SK-N-SH (cell line): ENCODE data around the gene EEF1G. TPM values are rescaled to one million over a fixed set of nuclear protein-coding genes. Genes with fewer than 3 reads are reported as not detected.

Experiments
- CTCF ChIA-PET: fragments of 300-600, 350-600 bp; formaldehyde crosslinking; extraction: SDS; loops from one replicate; lab custom pipeline; 2021; lab: Yijun Ruan, JAX
- POLR2A ChIA-PET: fragments of 350-600 bp; sonication (Branson Sonifier 250); formaldehyde crosslinking; extraction: SDS; loops from one replicate; lab custom pipeline; 2020; ENCODE audit warnings: antibody characterized with exemption, inconsistent platforms; lab: Yijun Ruan, JAX
- DNase-seq: peaks from one replicate; pipeline ENCODE4 v3.0.0; 2012
- H2AFZ ChIP-seq: fragments of 200-600 bp; sonication (generic); 2 replicates; pipeline ENCODE4 v1.8.1; 2016; ENCODE audit warnings: antibody characterized with exemption, mild to moderate bottlenecking, low read depth
- H3F3A ChIP-seq: fragments of 200-600 bp; sonication (generic); replicated peaks from 2 replicates; pipeline ENCODE3; 2016; ENCODE audit warnings: antibody characterized with exemption, mild to moderate bottlenecking; ENCODE audit not compliant: insufficient read depth
- H3K27ac ChIP-seq, 2 experiments: fragments of 200-500 bp in 1 of 2; fragments of 200-600 bp in 1 of 2; sonication (Bioruptor generic) in 1 of 2; sonication (generic), shearing (Covaris generic) in 1 of 2; 2 replicates each; pipeline versions ENCODE4 v1.5.1 to v1.6.1; 2014 to 2016; ENCODE audit warnings: low read depth in 2 of 2, inconsistent platforms in 1 of 2, low read length in 1 of 2, mild to moderate bottlenecking in 1 of 2, mixed read lengths in 1 of 2
- H3K27me3 ChIP-seq: fragments of 200-600 bp; sonication (generic), shearing (Covaris generic); 2 replicates; pipeline ENCODE4 v1.6.1; 2016; ENCODE audit warnings: mixed run types; ENCODE audit not compliant: insufficient read depth
- H3K36me3 ChIP-seq, 2 experiments: fragments of 200-500 bp in 1 of 2; fragments of 200-600 bp in 1 of 2; sonication (Bioruptor generic) in 1 of 2; sonication (generic) in 1 of 2; replicated peaks in 1 of 2; 2 replicates each; pipeline versions ENCODE3 to v1.5.1; 2014 to 2016; ENCODE audit warnings: low read length in 1 of 2, mild to moderate bottlenecking in 1 of 2; ENCODE audit not compliant: insufficient read depth in 2 of 2, control insufficient read depth in 1 of 2
- H3K4me1 ChIP-seq, 2 experiments: fragments of 200-500 bp in 1 of 2; fragments of 200-600 bp in 1 of 2; sonication (Bioruptor generic) in 1 of 2; sonication (generic), shearing (Covaris generic) in 1 of 2; 2 replicates each; pipeline versions ENCODE4 v1.5.1 to v1.6.1; 2014 to 2016; ENCODE audit warnings: low read depth in 1 of 2, low read length in 1 of 2, mixed run types in 1 of 2; ENCODE audit not compliant: insufficient read depth in 2 of 2, control insufficient read depth in 1 of 2
- H3K4me2 ChIP-seq: fragments of 200-600 bp; sonication (generic), shearing (Covaris generic); 2 replicates; pipeline ENCODE4 v1.6.1; 2017; ENCODE audit warnings: mixed run types
- H3K4me3 ChIP-seq, 2 experiments: fragments of 200-500 bp in 1 of 2; fragments of 200-600 bp in 1 of 2; sonication (Bioruptor generic) in 1 of 2; sonication (generic), shearing (Covaris generic) in 1 of 2; 2 replicates each; pipeline versions ENCODE4 v1.5.1 to v1.8.1; 2014 to 2016; ENCODE audit warnings: low read depth in 2 of 2, inconsistent platforms in 1 of 2, low read length in 1 of 2, mild to moderate bottlenecking in 1 of 2, mixed read lengths in 1 of 2, moderate library complexity in 1 of 2
- H3K79me2 ChIP-seq: fragments of 200-600 bp; sonication (generic); 2 replicates; pipeline ENCODE4 v1.8.1; 2017; ENCODE audit warnings: mild to moderate bottlenecking; ENCODE audit not compliant: insufficient read depth
- H3K9ac ChIP-seq: fragments of 200-600 bp; sonication (generic); 2 replicates; pipeline ENCODE4 v1.6.1; 2017; ENCODE audit warnings: mixed run types
- H3K9me2 ChIP-seq: fragments of 200-600 bp; sonication (generic); 2 replicates; pipeline ENCODE4 v1.6.1; 2017; ENCODE audit warnings: mixed run types
- H3K9me3 ChIP-seq: fragments of 200-600 bp; sonication (generic); 2 replicates; pipeline ENCODE4 v1.6.1; 2017; ENCODE audit warnings: mixed run types, mild to moderate bottlenecking, moderate library complexity
- H4K20me1 ChIP-seq: fragments of 200-600 bp; sonication (generic); 2 replicates; pipeline ENCODE4 v1.6.1; 2017; ENCODE audit warnings: mild to moderate bottlenecking, mixed run types; ENCODE audit not compliant: insufficient read depth
- ELF1 ChIP-seq: IDR thresholded peaks from 2 replicates; pipeline ENCODE4 v1.4.0; 2012
- EP300 ChIP-seq, 2 experiments: IDR thresholded peaks; 2 replicates each; pipeline versions ENCODE4 v1.4.0 to v1.6.1; 2012; ENCODE audit warnings: borderline replicate concordance in 1 of 2, low read depth in 1 of 2, low read length in 1 of 2
- EZH2phosphoT487 ChIP-seq: fragments of 200-600 bp; sonication (generic); IDR thresholded peaks from 2 replicates; pipeline ENCODE4 v1.6.1; 2017; ENCODE audit warnings: low read depth, mixed run types, mild to moderate bottlenecking, antibody characterized with exemption, moderate library complexity, borderline replicate concordance
- FOXJ3 ChIP-seq: sonication (generic); formaldehyde crosslinking; IDR thresholded peaks from 2 replicates; pipeline ENCODE4 v1.5.1; 2020; ENCODE audit warnings: mild to moderate bottlenecking, missing genetic modification reagents
- GATA2 ChIP-seq: sonication (generic); formaldehyde crosslinking; IDR thresholded peaks from 2 replicates; pipeline ENCODE4 v1.5.0; 2020; ENCODE audit warnings: mild to moderate bottlenecking, missing genetic modification reagents
- MXI1 ChIP-seq: IDR thresholded peaks from 2 replicates; pipeline ENCODE4 v1.6.1; 2012; ENCODE audit warnings: mild to moderate bottlenecking, low read depth, low read length, improper control_type of control experiment
- RAD21 ChIP-seq: IDR thresholded peaks from 2 replicates; pipeline ENCODE4 v1.6.1; 2012; ENCODE audit warnings: mild to moderate bottlenecking, low read length
- RCOR1 ChIP-seq: fragments of 150-350 bp; IDR thresholded peaks from 2 replicates; pipeline ENCODE4 v1.6.1; 2017; ENCODE audit warnings: antibody characterized with exemption, low read length
- SMC3 ChIP-seq: IDR thresholded peaks from 2 replicates; pipeline ENCODE4 v1.6.1; 2012; ENCODE audit warnings: low read depth, low read length, improper control_type of control experiment
- TEAD4 ChIP-seq: IDR thresholded peaks from 2 replicates; pipeline ENCODE4 v1.4.0; 2012; ENCODE audit warnings: mild to moderate bottlenecking, borderline replicate concordance; ENCODE audit not compliant: insufficient read depth
- YY1 ChIP-seq: IDR thresholded peaks from 2 replicates; pipeline ENCODE4 v1.4.0; 2012; ENCODE audit warnings: low read depth, mild to moderate bottlenecking
- WGBS: methylation state at CpG from one replicate; pipeline ENCODE4 v1.1.6; 2017; ENCODE audit warnings: low lambda C conversion rate; 5-methylcytosine and 5-hydroxymethylcytosine counted together
- polyA plus RNA-seq, 3 experiments: library from polyadenylated mRNA; depleted of rRNA; stranded (reverse); fragments of >200 nt; gene quantifications; 2 replicates each; pipeline ENCODE4 v1.2.3, GENCODE V29; 2012
- TF ChIP-seq, protein P1 (sequence below): fragments of 150-350 bp; IDR thresholded peaks from 2 replicates; pipeline ENCODE4 v1.6.1; 2017; ENCODE audit warnings: antibody characterized with exemption, low read length, low read depth, borderline replicate concordance
- TF ChIP-seq, protein P2 (sequence below): IDR thresholded peaks from 2 replicates; pipeline ENCODE4 v1.4.0; 2012; ENCODE audit warnings: low read depth
- TF ChIP-seq, protein P3 (sequence below): IDR thresholded peaks from 2 replicates; pipeline ENCODE4 v1.4.0; 2012; ENCODE audit warnings: low read depth, borderline replicate concordance

Gene EEF1G
- polyA plus RNA-seq, 1 of the 3 experiments (the other 2 are of a cell fraction) = 1,853 TPM

DNA sequence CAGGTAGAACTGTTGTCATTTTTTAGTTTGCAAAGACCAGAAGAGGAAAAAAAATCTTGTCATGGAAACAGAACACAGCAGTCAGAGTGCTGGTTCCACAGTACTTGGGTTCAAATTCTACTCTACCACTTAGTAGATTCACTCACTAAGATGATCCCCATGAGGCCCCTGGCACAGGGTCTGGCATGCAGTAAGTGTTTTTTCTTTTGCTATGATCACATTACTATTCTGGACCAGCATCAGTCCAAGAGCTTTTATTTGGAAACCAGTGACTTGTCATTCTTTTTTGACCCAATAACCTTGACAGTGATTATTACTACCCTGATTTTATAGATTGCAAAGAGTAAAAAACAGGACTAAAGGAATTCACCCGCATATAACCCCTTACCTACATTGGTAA lies 4.1 kb downstream of the EEF1G start (continued):
- TF ChIP-seq EP300 (IDR thresholded peaks at IDR 0.05; ENCODE audit: borderline replicate concordance in 1 of 2, low read depth in 1 of 2, low read length in 1 of 2) (no peak), SMC3 (no peak), EZH2phosphoT487 (no peak), GATA2 (no peak)
- TF ChIP-seq, protein P1, sequence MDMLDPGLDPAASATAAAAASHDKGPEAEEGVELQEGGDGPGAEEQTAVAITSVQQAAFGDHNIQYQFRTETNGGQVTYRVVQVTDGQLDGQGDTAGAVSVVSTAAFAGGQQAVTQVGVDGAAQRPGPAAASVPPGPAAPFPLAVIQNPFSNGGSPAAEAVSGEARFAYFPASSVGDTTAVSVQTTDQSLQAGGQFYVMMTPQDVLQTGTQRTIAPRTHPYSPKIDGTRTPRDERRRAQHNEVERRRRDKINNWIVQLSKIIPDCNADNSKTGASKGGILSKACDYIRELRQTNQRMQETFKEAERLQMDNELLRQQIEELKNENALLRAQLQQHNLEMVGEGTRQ = no peak
- TF ChIP-seq, protein P2, sequence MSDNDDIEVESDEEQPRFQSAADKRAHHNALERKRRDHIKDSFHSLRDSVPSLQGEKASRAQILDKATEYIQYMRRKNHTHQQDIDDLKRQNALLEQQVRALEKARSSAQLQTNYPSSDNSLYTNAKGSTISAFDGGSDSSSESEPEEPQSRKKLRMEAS = no peak

DNA sequence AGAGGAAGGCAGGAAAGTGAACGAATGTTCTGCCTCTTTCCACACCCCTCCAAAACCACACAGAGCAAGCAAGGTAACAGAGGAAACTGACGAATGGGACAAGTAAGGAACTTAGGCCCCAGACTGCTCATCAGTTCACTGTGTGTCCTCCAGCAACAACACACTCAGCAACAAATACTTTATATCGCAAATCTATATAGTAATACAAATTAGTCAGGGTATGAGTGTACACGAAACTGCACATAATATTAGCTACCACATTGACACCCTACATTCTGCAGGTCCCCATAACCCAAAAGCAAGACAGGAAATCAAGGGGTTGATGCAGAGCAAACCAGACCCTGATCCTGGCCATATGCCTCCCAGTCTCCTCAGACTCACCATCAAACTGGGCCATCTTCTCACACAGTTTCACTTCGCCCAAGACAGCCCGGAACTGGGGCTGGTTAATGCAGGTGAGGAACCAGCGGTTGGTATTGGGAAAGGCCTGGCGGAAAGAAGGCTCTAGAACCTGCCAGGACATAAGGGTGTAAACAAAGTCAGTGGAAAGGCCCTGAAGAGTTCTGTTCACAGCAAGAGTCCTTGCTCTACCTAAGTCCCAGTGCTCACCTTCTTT lies 6.6 kb downstream of the EEF1G start:
- H3K4me2 ChIP-seq = no peak overlapping the region
- H3K36me3 ChIP-seq = peaks cover 67 to 72% of the 10 kb centered on the region in 2 experiments
- H3K4me1 ChIP-seq = peaks cover 5 to 13% of the 10 kb centered on the region in 2 experiments; a peak in 3 of 4 replicates
- no peaks in the 10 kb centered on the region for H3K9me2 ChIP-seq
- no peak overlapping the region for H3K4me3 ChIP-seq
- H3K27me3 ChIP-seq = no peaks in the 10 kb centered on the region
- CTCF ChIA-PET = interaction anchor here (0.7 to 3.5 kb wide), 7 partner anchors 10 to 187 kb away, joined by 3 to 14 read pairs (median 4); no protein-coding TSS in a partner anchor
- H3K27ac ChIP-seq = peak overlapping the region in 1 of 2 experiments; percentile 2; a peak in 1 of 4 replicates
- POLR2A ChIA-PET = interaction anchor here (0.9 kb wide), 1 partner anchor 104 kb away, joined by 3 read pairs; the partner anchor contains the start of gene UQCC3
- DNase-seq = no peak
- H2AFZ ChIP-seq = no peak overlapping the region
- peaks cover 63% of the 10 kb centered on the region for H3F3A ChIP-seq
- no peak overlapping the region for H3K9ac ChIP-seq
- no peaks in the 10 kb centered on the region for H3K9me3 ChIP-seq
- TF ChIP-seq SMC3 (no peak), MXI1 (no peak), YY1 (no peak), ELF1 (no peak), RCOR1 (no peak), TEAD4 (no peak), FOXJ3 (no peak), RAD21 (no peak)
- TF ChIP-seq, protein P3, sequence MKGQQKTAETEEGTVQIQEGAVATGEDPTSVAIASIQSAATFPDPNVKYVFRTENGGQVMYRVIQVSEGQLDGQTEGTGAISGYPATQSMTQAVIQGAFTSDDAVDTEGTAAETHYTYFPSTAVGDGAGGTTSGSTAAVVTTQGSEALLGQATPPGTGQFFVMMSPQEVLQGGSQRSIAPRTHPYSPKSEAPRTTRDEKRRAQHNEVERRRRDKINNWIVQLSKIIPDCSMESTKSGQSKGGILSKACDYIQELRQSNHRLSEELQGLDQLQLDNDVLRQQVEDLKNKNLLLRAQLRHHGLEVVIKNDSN = no peak
- 91% methylated on average over 8 of the region's 8 CpGs for WGBS
- peaks cover 94% of the 10 kb centered on the region for H3K79me2 ChIP-seq
- H4K20me1 ChIP-seq = peaks cover 62% of the 10 kb centered on the region
